Measurements from ENCODE around the gene SLC2A9.
"Not testable (repeated sequence)": the region's sequence is repeated elsewhere in the genome, so short reads cannot be mapped to it uniquely, and the experiment has no call there.

The SLC2A9 gene

GRCh38 chr4:9808077-9808476 lies 213.2 kb downstream of the SLC2A9 start:
- no peak for DNase-seq

GRCh38 chr4:9804918-9805317 lies 216.4 kb downstream of the SLC2A9 start:
- no peak for DNase-seq

- DNase-seq, result no peak
Observed at GRCh38 chr4:9800848-9801247, 220.4 kb downstream of the SLC2A9 start.

GRCh38 chr4:9796641-9797040 lies 224.7 kb downstream of the SLC2A9 start:
- not testable (repeated sequence) for DNase-seq

- no peak for DNase-seq
Observed at GRCh38 chr4:9792381-9792780, 228.9 kb downstream of the SLC2A9 start.

- DNase-seq, result not testable (repeated sequence)
Observed at GRCh38 chr4:9785891-9786290, 235.4 kb downstream of the SLC2A9 start.

- DNase-seq, result no peak
Observed at GRCh38 chr4:9782136-9782436, 239.2 kb downstream of the SLC2A9 start.

GRCh38 chr4:9781343-9782135 lies 239.8 kb downstream of the SLC2A9 start, which contains the start of gene DRD5:
TSS of gene DRD5 (plus strand) at chr4:9781634. CDS start at chr4:9782030, 396 bp downstream.
- DNase-seq, result no peak
